IMR-90 (cell line): ENCODE results near the gene UNC5A. TPM values are rescaled to one million over a fixed set of nuclear protein-coding genes. Genes with fewer than 3 reads are reported as not detected.

Experiments
- ATAC-seq: fragments of 200-7000 bp; cut with Tn5 transposase; 2 replicates; pipeline ENCODE4 v1.9.1; 2020; ENCODE audit warnings: low read depth, mild to moderate bottlenecking, moderate library complexity
- BruUV-seq: library from RNA; stranded (reverse); fragments of 400-500 nt; replicated peaks from 2 replicates; lab custom pipeline; 2021; lab: Mats Ljungman, UMichigan
- CTCF ChIA-PET: fragments of 300-600 bp; formaldehyde crosslinking; extraction: SDS; loops from one replicate; lab custom pipeline; 2021; ENCODE audit warnings: antibody characterized with exemption; lab: Yijun Ruan, JAX
- POLR2A ChIA-PET: fragments of 300-600 bp; sonication (Branson Sonifier 250); formaldehyde crosslinking; loops from one replicate; lab custom pipeline; 2022; ENCODE audit warnings: antibody characterized with exemption; ENCODE audit not compliant: unreplicated experiment; lab: Charles Lee
- DNase-seq: peaks from one replicate; pipeline ENCODE4 v3.0.0; 2013
- H2AFZ ChIP-seq: replicated peaks from 2 replicates; pipeline ENCODE3; 2013; ENCODE audit warnings: low read length, mild to moderate bottlenecking; ENCODE audit not compliant: poor library complexity
- H2AK5ac ChIP-seq: 2 replicates; pipeline ENCODE4 v1.6.1; 2013; ENCODE audit warnings: low read depth, low read length, inconsistent platforms
- H2AK9ac ChIP-seq: replicated peaks from 2 replicates; pipeline ENCODE3; 2013; ENCODE audit warnings: mild to moderate bottlenecking, low read depth, low read length, moderate library complexity; ENCODE audit not compliant: poor library complexity
- H2BK120ac ChIP-seq: 2 replicates; pipeline ENCODE4 v1.6.1; 2013; ENCODE audit warnings: low read depth, low read length, inconsistent platforms
- H2BK15ac ChIP-seq: 3 replicates; pipeline ENCODE4 v1.6.1; 2013; ENCODE audit warnings: low read depth, low read length, inconsistent platforms
- H2BK20ac ChIP-seq: 2 replicates; pipeline ENCODE4 v1.6.1; 2013; ENCODE audit warnings: low read depth, mild to moderate bottlenecking, inconsistent platforms, low read length, moderate library complexity
- H2BK5ac ChIP-seq: 2 replicates; pipeline ENCODE4 v1.6.1; 2013; ENCODE audit warnings: mild to moderate bottlenecking, low read depth, low read length, inconsistent platforms; ENCODE audit not compliant: poor library complexity, severe bottlenecking
- H3K14ac ChIP-seq: replicated peaks from 2 replicates; pipeline ENCODE4 v1.6.1; 2013; ENCODE audit warnings: low read depth, low read length, inconsistent platforms
- H3K18ac ChIP-seq: 2 replicates; pipeline ENCODE4 v1.6.1; 2013; ENCODE audit warnings: low read depth, low read length, control low read depth
- H3K23ac ChIP-seq: 2 replicates; pipeline ENCODE4 v1.6.1; 2013; ENCODE audit warnings: low read depth, low read length, inconsistent platforms
- H3K27ac ChIP-seq: 2 replicates; pipeline ENCODE4 v1.5.1; 2013; ENCODE audit warnings: mild to moderate bottlenecking, control low read depth, low read length; ENCODE audit not compliant: insufficient read depth
- H3K27me3 ChIP-seq: 2 replicates; pipeline ENCODE4 v1.6.1; 2013; ENCODE audit warnings: low read length; ENCODE audit not compliant: control insufficient read depth, insufficient read depth
- H3K36me3 ChIP-seq: 2 replicates; pipeline ENCODE4 v1.6.1; 2013; ENCODE audit warnings: low read length, mixed read lengths; ENCODE audit not compliant: control insufficient read depth, insufficient read depth
- H3K4ac ChIP-seq: 2 replicates; pipeline ENCODE4 v1.6.1; 2013; ENCODE audit warnings: low read depth, low read length, inconsistent platforms
- H3K4me1 ChIP-seq: 2 replicates; pipeline ENCODE4 v1.6.1; 2013; ENCODE audit warnings: low read length, mixed read lengths; ENCODE audit not compliant: control insufficient read depth, insufficient read depth
- H3K4me2 ChIP-seq: 2 replicates; pipeline ENCODE4 v1.6.1; 2013; ENCODE audit warnings: low read depth, mild to moderate bottlenecking, control low read depth, low read length, moderate library complexity
- H3K4me3 ChIP-seq: 2 replicates; pipeline ENCODE4 v1.5.1; 2013; ENCODE audit warnings: low read depth, mild to moderate bottlenecking, control low read depth, low read length, moderate library complexity; ENCODE audit not compliant: insufficient read depth
- H3K56ac ChIP-seq: 2 replicates; pipeline ENCODE4 v1.6.1; 2013; ENCODE audit warnings: low read length, inconsistent platforms; ENCODE audit not compliant: insufficient read depth; ENCODE audit errors: extremely low read depth
- H3K79me1 ChIP-seq, 2 experiments: 2 replicates each; pipeline ENCODE4 v1.6.1; 2013; ENCODE audit warnings: low read length in 2 of 2, inconsistent platforms in 1 of 2, low read depth in 1 of 2
- H3K9ac ChIP-seq: 2 replicates; pipeline ENCODE4 v1.6.1; 2013; ENCODE audit warnings: low read depth, low read length, control low read depth
- H3K9me1 ChIP-seq: 2 replicates; pipeline ENCODE4 v1.6.1; 2013; ENCODE audit warnings: low read length, inconsistent platforms; ENCODE audit not compliant: insufficient read depth
- H3K9me3 ChIP-seq: 2 replicates; pipeline ENCODE4 v1.6.1; 2013; ENCODE audit warnings: low read length; ENCODE audit not compliant: control insufficient read depth, insufficient read depth
- H4K20me1 ChIP-seq: 2 replicates; pipeline ENCODE4 v1.6.1; 2013; ENCODE audit warnings: low read length, inconsistent platforms; ENCODE audit not compliant: insufficient read depth
- H4K5ac ChIP-seq: 2 replicates; pipeline ENCODE4 v1.6.1; 2013; ENCODE audit warnings: mild to moderate bottlenecking, low read depth, low read length, control low read depth
- H4K8ac ChIP-seq, 2 experiments: 2 replicates each; pipeline ENCODE4 v1.6.1; 2013; ENCODE audit warnings: low read depth in 2 of 2, low read length in 2 of 2, control low read depth in 1 of 2, inconsistent platforms in 1 of 2
- H4K91ac ChIP-seq: 2 replicates; pipeline ENCODE4 v1.6.1; 2013; ENCODE audit warnings: low read depth, low read length, inconsistent platforms; ENCODE audit not compliant: insufficient read depth
- BHLHE40 ChIP-seq: fragments of 150-350 bp; IDR thresholded peaks from 2 replicates; pipeline ENCODE4 v1.6.1; 2016; ENCODE audit warnings: mild to moderate bottlenecking, low read depth, low read length
- CEBPB ChIP-seq: IDR thresholded peaks from 2 replicates; pipeline ENCODE4 v1.6.1; 2012; ENCODE audit warnings: low read depth, low read length, improper control_type of control experiment
- CHD1 ChIP-seq: IDR thresholded peaks from 2 replicates; pipeline ENCODE4 v1.6.1; 2012; ENCODE audit warnings: low read depth, low read length, improper control_type of control experiment
- CTCF ChIP-seq: conservative IDR thresholded peaks from 2 replicates; pipeline ENCODE4 v1.5.1; 2012; ENCODE audit warnings: mild to moderate bottlenecking, low read depth, low read length, improper control_type of control experiment
- FOS ChIP-seq: fragments of 150-350 bp; IDR thresholded peaks from 2 replicates; pipeline ENCODE4 v1.6.1; 2016; ENCODE audit warnings: low read depth, low read length
- MAFK ChIP-seq: IDR thresholded peaks from 2 replicates; pipeline ENCODE4 v1.6.1; 2012; ENCODE audit warnings: low read depth, low read length, improper control_type of control experiment
- MAZ ChIP-seq: IDR thresholded peaks from 2 replicates; pipeline ENCODE4 v1.6.1; 2012; ENCODE audit warnings: low read depth, mild to moderate bottlenecking, low read length, improper control_type of control experiment, moderate library complexity, borderline replicate concordance
- MXI1 ChIP-seq: IDR thresholded peaks from 2 replicates; pipeline ENCODE4 v1.6.1; 2012; ENCODE audit warnings: low read depth, mild to moderate bottlenecking, low read length, moderate library complexity, borderline replicate concordance
- RAD21 ChIP-seq: IDR thresholded peaks from 2 replicates; pipeline ENCODE4 v1.6.1; 2012; ENCODE audit warnings: low read length, improper control_type of control experiment
- RCOR1 ChIP-seq: IDR thresholded peaks from 2 replicates; pipeline ENCODE4 v1.6.1; 2012; ENCODE audit warnings: mild to moderate bottlenecking, low read length, improper control_type of control experiment; ENCODE audit not compliant: insufficient replicate concordance
- RFX5 ChIP-seq: IDR thresholded peaks from 2 replicates; pipeline ENCODE4 v1.8.0; 2012; ENCODE audit warnings: low read depth, mild to moderate bottlenecking, low read length, moderate library complexity
- WGBS, 2 experiments: methylation state at CpG; one replicate each; pipeline versions ENCODE4 v1.1.5 to v1.1.7; 2013; ENCODE audit warnings: missing lambda C conversion rate in 2 of 2; ENCODE audit not compliant: insufficient read length in 1 of 2; ENCODE audit errors: extremely low coverage in 2 of 2; 5-methylcytosine and 5-hydroxymethylcytosine counted together
- dilution Hi-C: fragments of 300-500 bp; cut with HindIII; formaldehyde crosslinking; loops from one replicate; pipeline ENCODE4 v1.14.3; 2018; ENCODE audit warnings: low sequenced_read_pairs; ENCODE audit not compliant: unreplicated experiment
- in situ Hi-C: fragments of 300-500 bp; cut with MboI; formaldehyde crosslinking; loops from 3 replicates; pipeline ENCODE4 v1.14.3; 2019; ENCODE audit warnings: low sequenced_read_pairs, inconsistent platforms, mixed read lengths
- intact Hi-C: fragments of 100-400 bp; cut with micrococcal nuclease; formaldehyde crosslinking; loops from 2 replicates; pipeline ENCODE4 v1.10.0; 2022
- polyA plus RNA-seq, 3 experiments: library from polyadenylated mRNA; depleted of rRNA; stranded (reverse); fragments of >200 nt; gene quantifications; 2 replicates each; pipeline ENCODE4 v1.2.3, GENCODE V29; 2012; ENCODE audit warnings: low replicate concordance in 1 of 3
- total RNA-seq: library from RNA; depleted of rRNA; stranded (reverse); fragments of >200 nt; gene quantifications from 2 replicates; pipeline ENCODE4 v1.2.3, GENCODE V29; 2012

The UNC5A gene
- total and polyA plus RNA-seq, 2 of the 4 experiments (the other 2 are of a cell fraction) = not detected

- WGBS, 2 experiments = no CpG with 5 or more reads among the region's 1 CpG
- Histone ChIP-seq H2AK9ac (no peak overlapping the region), H3K56ac (no peak overlapping the region), H3K4ac (no peak overlapping the region), H3K9me1 (peaks cover 5% of the 10 kb centered on the region; the same call in 1 of the 2 replicates), H2BK120ac (no peak overlapping the region), H2BK15ac (no peak overlapping the region), H2BK20ac (no peak overlapping the region), H3K9me3 (no peaks in the 10 kb centered on the region), H2AFZ (no peak overlapping the region), H3K79me1 (peaks cover 0 to 4% of the 10 kb centered on the region in 2 experiments; a peak in 1 of 4 replicates), H3K4me2 (no peak overlapping the region), H3K4me1 (no peaks in the 10 kb centered on the region), H3K9ac (no peak overlapping the region), H2AK5ac (no peak overlapping the region), H4K8ac (no peak overlapping the region), H3K36me3 (peaks cover 35% of the 10 kb centered on the region), H3K4me3 (no peak overlapping the region), H3K14ac (no peak overlapping the region), H3K18ac (no peak overlapping the region), H4K20me1 (no peaks in the 10 kb centered on the region), H3K27me3 (no peaks in the 10 kb centered on the region), H4K91ac (no peak overlapping the region), H3K27ac (no peak overlapping the region), H2BK5ac (no peak overlapping the region), H4K5ac (no peak overlapping the region), H3K23ac (no peak overlapping the region)
- dilution Hi-C loops = no loop called here
- DNase-seq (no peak), ATAC-seq (no peak)
- TF ChIP-seq BHLHE40 = no peak
- TF ChIP-seq RFX5 = no peak
- TF ChIP-seq MXI1 = no peak
- no peak for TF ChIP-seq CTCF
- TF ChIP-seq RCOR1 = no peak
- TF ChIP-seq MAZ = no peak
- no peak for TF ChIP-seq CEBPB
- TF ChIP-seq RAD21 = no peak
- TF ChIP-seq CHD1 = no peak
- no peak for TF ChIP-seq MAFK
- TF ChIP-seq FOS = no peak
- intact Hi-C loops = no loop called here
- no TSS peak for BruUV-seq
- ChIA-PET POLR2A (no interaction called here), CTCF (no interaction called here)
- in situ Hi-C loops = no loop called here
Observed at GRCh38 chr5:176906126-176906525, 95.8 kb downstream of the UNC5A start.
